ENCODE measurements around the gene KIAA1614.

The KIAA1614 gene

DNA sequence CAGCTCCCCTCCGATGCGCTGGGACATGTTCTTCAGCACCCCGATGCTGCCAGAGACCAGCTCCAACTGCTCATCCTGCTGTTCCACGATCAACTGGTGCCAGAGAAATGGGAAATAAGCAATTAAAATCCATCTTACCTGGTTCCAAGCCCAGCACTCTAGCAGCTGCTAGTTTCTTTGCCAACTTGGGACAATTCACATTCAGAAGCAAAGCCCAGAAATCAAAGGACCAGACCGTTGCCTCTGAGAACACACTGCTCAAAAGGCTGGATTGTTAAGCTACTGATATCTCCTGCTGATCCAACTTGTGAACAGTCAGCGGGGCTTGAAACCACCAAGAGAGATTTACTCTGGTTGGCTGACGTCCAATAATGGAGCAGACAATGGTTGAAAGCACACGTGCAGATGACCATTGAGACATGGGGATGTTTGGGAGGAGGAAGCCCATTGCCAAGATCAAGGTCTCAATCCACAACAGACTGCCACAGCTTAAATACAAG is 75.6 kb downstream of the KIAA1614 start:
- TF ChIP-seq, protein P1, sequence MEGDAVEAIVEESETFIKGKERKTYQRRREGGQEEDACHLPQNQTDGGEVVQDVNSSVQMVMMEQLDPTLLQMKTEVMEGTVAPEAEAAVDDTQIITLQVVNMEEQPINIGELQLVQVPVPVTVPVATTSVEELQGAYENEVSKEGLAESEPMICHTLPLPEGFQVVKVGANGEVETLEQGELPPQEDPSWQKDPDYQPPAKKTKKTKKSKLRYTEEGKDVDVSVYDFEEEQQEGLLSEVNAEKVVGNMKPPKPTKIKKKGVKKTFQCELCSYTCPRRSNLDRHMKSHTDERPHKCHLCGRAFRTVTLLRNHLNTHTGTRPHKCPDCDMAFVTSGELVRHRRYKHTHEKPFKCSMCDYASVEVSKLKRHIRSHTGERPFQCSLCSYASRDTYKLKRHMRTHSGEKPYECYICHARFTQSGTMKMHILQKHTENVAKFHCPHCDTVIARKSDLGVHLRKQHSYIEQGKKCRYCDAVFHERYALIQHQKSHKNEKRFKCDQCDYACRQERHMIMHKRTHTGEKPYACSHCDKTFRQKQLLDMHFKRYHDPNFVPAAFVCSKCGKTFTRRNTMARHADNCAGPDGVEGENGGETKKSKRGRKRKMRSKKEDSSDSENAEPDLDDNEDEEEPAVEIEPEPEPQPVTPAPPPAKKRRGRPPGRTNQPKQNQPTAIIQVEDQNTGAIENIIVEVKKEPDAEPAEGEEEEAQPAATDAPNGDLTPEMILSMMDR (IDR thresholded peaks at IDR 0.05; ENCODE audit: low read depth, low read length), result no peak
- DNase-seq (ENCODE audit: low read depth in 2 of 2), result peak; percentile 18 to 32
- no peak overlapping the region for H3K4me3 ChIP-seq (replicated peaks in 1 of 2; ENCODE audit: low read depth in 2 of 2, low read length in 2 of 2)

DNA sequence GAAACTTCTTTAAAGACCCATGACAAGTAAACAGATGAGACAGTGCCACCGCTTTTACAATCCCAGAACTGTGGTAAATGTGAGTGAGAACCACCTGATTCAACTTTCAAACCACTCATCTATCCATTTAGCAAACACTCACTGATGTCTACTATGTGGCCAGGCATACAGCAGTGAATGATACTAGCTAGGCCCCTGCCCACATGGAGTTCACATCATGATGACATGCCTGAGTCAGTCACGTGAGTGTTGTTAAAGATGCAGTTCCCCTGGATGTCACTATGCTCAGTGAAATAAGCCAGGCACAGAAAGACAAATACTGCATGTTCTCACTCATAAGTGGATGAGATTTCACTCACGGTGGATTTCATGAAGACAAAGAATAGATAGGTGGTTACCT is 81.6 kb downstream of the KIAA1614 start:
- peak; percentile 5 to 21 for DNase-seq (ENCODE audit: low read depth in 2 of 2)
- TF ChIP-seq, protein P1 (IDR thresholded peaks at IDR 0.05; ENCODE audit: low read depth, low read length), result no peak
- no peak overlapping the region for H3K4me3 ChIP-seq (replicated peaks in 1 of 2; ENCODE audit: low read depth in 2 of 2, low read length in 2 of 2)

DNA sequence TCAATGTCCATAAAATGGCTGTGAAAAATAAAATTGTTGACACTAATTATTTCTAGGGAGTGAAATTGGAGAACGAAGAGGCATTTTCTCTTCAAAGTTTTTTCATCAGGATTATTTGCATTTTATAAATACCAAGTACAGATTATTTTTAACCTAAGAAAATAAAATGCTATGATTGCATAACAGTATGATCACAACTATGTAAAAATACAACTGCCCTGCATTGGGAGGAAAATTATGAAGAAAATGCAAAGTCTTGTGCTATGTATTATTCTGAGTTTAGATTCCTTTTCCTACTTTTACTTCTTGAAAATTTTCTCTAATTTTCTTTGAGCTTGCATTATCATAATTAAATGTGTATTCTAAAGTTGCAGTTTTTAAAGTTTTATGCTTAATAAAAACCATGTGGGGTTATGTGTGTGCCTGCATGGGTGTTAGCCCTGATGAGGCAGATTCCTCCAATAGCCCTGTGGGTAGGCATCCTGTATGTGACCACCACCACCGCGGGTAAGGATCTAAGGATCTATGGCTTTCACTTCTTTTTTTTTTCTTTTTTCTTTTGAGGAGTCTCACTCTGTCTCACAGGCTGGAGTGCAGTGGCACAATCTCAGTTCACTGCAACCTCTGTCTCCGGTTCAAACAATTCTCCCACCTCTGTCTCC is 85.3 kb downstream of the KIAA1614 start:
- TF ChIP-seq, protein P1 (IDR thresholded peaks at IDR 0.05; ENCODE audit: low read depth, low read length), result no peak
- no peak overlapping the region for H3K4me3 ChIP-seq (replicated peaks in 1 of 2; ENCODE audit: low read depth in 2 of 2, low read length in 2 of 2)
- DNase-seq (ENCODE audit: low read depth in 2 of 2), result no peak
